ENCODE results near the gene TRIM68. TPM values are rescaled to one million over a fixed set of nuclear protein-coding genes. Genes with fewer than 3 reads are reported as not detected.

The TRIM68 gene
- total RNA-seq, 6 experiments from 2014 or later, result 6.4 to 10.0 (median 8.6) TPM

DNA sequence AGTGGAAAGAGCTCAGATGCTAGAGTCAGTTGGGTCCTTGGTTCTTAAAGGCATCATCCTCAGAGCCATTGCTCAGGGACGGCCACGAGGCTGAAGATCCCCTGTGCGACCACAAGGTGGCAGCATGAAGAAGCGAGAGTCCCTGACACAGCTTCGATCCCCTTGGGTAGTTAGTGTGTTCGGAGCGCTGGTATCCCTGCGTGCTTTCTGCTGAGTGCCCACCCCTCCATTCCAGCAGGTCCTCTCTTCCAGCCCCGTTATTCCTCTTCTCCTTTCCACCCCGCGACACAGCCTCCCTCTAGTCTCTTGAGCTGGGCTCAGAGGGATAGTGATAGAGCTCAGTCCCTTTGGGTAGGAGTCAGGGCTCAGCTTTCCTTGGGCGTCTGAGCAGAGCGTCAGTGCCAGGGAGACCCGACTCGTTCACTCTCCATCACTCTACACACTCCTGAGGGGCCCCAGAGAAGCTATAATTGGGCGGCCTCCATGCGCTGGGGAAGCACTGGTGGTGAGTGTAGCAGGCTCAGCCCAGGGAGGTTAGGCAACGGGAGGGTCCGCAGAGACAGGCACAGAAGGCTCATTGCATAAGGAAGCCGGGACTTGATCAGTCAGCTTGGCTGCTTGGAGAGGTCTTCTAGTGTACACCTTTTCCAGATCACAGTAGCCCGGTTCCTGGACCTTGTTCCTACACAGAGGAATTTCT, 29.1 kb upstream of the TRIM68 start, which contains the start of gene OR51D1:
OR51D1 (plus strand) TSS at position 516 of the 700 bp plus-strand sequence. CDS start 2,314 bp downstream, outside the sequence.
- Mint-ChIP-seq H3K36me3 (ENCODE audit: low read depth) (no peaks in the 10 kb centered on the region), H3K9me3 (no peaks in the 10 kb centered on the region), H3K27ac (no peak within 1 kb of the TSS), H3K4me1 (ENCODE audit: low read depth) (no peaks in the 10 kb centered on the region), H3K27me3 (ENCODE audit: insufficient read depth) (peaks cover 3% of the 10 kb centered on the region; the same call in 1 of the 2 replicates), H3K4me3 (no peak within 1 kb of the TSS)
- TF ChIP-seq, protein P1, sequence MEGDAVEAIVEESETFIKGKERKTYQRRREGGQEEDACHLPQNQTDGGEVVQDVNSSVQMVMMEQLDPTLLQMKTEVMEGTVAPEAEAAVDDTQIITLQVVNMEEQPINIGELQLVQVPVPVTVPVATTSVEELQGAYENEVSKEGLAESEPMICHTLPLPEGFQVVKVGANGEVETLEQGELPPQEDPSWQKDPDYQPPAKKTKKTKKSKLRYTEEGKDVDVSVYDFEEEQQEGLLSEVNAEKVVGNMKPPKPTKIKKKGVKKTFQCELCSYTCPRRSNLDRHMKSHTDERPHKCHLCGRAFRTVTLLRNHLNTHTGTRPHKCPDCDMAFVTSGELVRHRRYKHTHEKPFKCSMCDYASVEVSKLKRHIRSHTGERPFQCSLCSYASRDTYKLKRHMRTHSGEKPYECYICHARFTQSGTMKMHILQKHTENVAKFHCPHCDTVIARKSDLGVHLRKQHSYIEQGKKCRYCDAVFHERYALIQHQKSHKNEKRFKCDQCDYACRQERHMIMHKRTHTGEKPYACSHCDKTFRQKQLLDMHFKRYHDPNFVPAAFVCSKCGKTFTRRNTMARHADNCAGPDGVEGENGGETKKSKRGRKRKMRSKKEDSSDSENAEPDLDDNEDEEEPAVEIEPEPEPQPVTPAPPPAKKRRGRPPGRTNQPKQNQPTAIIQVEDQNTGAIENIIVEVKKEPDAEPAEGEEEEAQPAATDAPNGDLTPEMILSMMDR (IDR thresholded peaks at IDR 0.05), result peak; percentile 91
- DNase-seq, result peak; percentile 40

DNA sequence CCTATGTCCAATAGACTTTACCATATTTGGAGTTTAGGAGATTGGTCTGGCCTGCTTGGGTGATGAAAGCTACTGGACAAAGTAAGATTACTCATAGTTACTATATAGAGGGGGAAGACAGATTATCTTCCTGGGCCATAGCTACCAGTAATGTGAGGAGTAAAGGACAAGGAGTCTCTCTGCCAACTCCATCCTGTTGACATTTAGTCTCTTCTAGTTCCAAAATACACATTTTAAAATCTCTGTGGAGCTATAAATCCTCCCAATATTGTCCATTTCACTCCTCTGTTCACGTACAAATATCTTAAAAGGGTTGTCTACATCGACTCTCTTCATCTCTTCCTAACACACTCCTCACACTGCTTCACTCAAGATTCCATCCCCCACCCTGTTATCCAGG, 28.1 kb upstream of the TRIM68 start:
- Mint-ChIP-seq H3K4me1 (ENCODE audit: low read depth) (no peaks in the 10 kb centered on the region), H3K27me3 (ENCODE audit: insufficient read depth) (peaks cover 3% of the 10 kb centered on the region; the same call in 1 of the 2 replicates), H3K9me3 (no peaks in the 10 kb centered on the region), H3K4me3 (no peak overlapping the region), H3K36me3 (ENCODE audit: low read depth) (no peaks in the 10 kb centered on the region), H3K27ac (no peak overlapping the region)
- DNase-seq, result no peak
- TF ChIP-seq, protein P1 (IDR thresholded peaks at IDR 0.05), result no peak

DNA sequence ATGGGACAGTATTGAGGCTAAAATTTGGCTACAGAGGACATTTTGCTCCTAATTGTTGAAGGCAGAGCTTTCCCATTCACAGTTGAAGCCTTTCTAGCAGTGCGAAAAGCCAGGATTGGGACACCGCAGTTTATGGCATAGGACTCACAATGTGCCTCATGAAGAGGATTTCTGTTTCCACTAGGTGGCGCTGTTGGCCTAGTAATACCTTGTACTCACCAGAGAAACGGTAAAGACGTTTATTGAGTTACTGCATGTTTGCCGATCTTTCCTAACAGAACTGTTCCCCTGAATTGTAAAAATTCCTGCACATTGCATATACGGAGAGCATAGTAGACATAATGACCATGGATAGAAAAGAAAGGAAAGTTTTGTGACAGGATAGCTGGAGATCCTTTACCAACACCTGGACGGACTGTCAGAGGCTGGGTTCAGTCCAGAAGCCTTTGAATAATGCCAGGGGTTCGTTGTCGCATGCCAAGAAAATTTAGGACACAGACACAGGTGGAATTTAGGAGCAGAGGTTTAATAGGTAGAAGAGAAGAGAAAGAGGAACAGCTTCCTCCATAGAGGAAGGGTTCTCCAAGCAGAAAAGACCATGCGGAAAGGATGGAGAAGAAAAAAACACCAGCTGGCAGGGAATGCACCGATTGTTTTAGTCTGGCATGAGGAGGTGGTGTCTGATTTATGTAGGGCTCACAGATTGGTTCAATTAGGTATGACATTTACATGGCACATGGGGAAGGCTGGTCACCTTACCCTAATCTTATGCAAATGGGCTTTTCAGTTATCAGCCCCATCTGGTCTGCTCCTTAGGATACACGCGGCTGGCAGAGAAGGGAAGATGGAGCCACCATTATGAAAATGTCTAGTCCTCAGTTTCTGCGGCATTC, 18.4 kb upstream of the TRIM68 start:
- Mint-ChIP-seq H3K36me3 (ENCODE audit: low read depth) (no peaks in the 10 kb centered on the region; the same call in 1 of the 2 replicates), H3K27ac (no peak overlapping the region), H3K4me3 (no peak overlapping the region), H3K4me1 (ENCODE audit: low read depth) (no peaks in the 10 kb centered on the region), H3K9me3 (no peaks in the 10 kb centered on the region; the same call in 1 of the 2 replicates), H3K27me3 (ENCODE audit: insufficient read depth) (peaks cover 10% of the 10 kb centered on the region)
- TF ChIP-seq, protein P1 (IDR thresholded peaks at IDR 0.05), result peak; percentile 89
- DNase-seq, result peak; percentile 39

DNA sequence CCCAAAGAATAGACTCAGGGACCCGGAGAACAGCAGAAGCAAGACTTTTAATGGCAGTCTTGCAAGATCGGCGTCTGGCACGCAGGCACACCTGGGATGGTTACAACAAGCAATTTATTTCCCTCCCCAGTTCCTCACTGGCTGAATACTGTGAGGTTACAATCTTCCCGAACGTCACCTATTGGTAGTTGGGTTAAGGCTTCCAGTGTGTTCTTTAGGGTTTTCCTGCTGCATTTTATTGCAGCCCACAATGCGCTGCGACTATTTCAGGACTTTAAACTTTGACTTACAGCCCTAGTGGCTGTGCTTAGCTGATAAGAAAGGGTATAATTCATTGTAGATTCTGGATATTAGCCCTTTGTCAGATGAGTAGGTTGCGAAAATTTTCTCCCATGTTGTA, 11.5 kb upstream of the TRIM68 start:
- H3K36me3 Mint-ChIP-seq (ENCODE audit: low read depth), result no peaks in the 10 kb centered on the region
- no peak overlapping the region for H3K27ac Mint-ChIP-seq
- peaks cover 3% of the 10 kb centered on the region for H3K27me3 Mint-ChIP-seq (ENCODE audit: insufficient read depth)
- TF ChIP-seq, protein P1 (IDR thresholded peaks at IDR 0.05), result no peak
- no peaks in the 10 kb centered on the region for H3K9me3 Mint-ChIP-seq
- no peak for DNase-seq
- H3K4me3 Mint-ChIP-seq, result no peak overlapping the region
- no peaks in the 10 kb centered on the region for H3K4me1 Mint-ChIP-seq (ENCODE audit: low read depth)

DNA sequence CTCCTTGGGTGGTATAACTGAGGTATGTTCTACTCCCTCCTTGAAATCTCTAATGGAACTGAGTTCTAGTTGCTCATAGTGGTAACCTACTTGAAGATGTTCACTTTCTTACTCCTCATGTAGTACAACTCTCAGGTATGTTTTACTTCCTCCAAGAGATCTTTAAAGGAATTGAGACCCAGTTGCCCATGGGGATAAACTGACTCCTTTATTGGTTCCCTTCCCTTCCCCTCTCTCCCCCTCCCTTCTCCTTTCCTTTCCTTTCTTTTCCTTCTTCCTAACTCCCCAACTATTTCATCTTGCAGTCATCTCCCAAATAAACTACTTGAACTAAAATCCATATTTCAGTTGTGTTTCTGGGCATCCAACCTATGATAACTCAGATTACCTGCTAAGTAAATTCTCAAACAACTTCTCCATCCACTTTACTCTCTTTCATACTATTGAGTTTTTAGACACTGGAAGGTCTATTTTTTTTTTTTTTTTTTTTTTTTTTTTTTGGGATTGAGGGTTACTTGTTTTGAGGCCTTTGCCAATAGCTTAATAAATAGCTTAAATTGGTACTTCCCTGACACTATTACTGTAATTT, 7.9 kb upstream of the TRIM68 start:
- H3K4me3 Mint-ChIP-seq, result no peak overlapping the region
- no peak overlapping the region for H3K27ac Mint-ChIP-seq
- H3K36me3 Mint-ChIP-seq (ENCODE audit: low read depth), result no peaks in the 10 kb centered on the region

More for the DNA sequence above, 7.9 kb upstream of the TRIM68 start:
- Mint-ChIP-seq H3K27me3 (ENCODE audit: insufficient read depth) (peaks cover 1% of the 10 kb centered on the region; the same call in 1 of the 2 replicates), H3K9me3 (no peaks in the 10 kb centered on the region), H3K4me1 (ENCODE audit: low read depth) (no peaks in the 10 kb centered on the region)
- DNase-seq, result no peak
- TF ChIP-seq, protein P1 (IDR thresholded peaks at IDR 0.05), result no peak
